HepG2 (cell line): ENCODE measurements around the gene RGS2. TPM values are rescaled to one million over a fixed set of nuclear protein-coding genes. Genes with fewer than 3 reads are reported as not detected.

Experiments
- AHR ChIP-seq: IDR thresholded peaks from 2 replicates; pipeline ENCODE4 v1.6.1; 2018; ENCODE audit warnings: missing genetic modification reagents, missing compliant biosample characterization
- HMG20A ChIP-seq: IDR thresholded peaks from 2 replicates; pipeline ENCODE4 v1.6.1; 2016; ENCODE audit warnings: borderline replicate concordance
- KDM3A ChIP-seq: IDR thresholded peaks from 2 replicates; pipeline ENCODE4 v1.6.1; 2018; ENCODE audit warnings: low read depth, missing compliant biosample characterization
- KLF12 ChIP-seq: sonication (generic); formaldehyde crosslinking; IDR thresholded peaks from 2 replicates; pipeline ENCODE4 v1.4.0; 2020; ENCODE audit warnings: missing genetic modification reagents, borderline replicate concordance
- NPAS2 ChIP-seq: sonication (generic); formaldehyde crosslinking; IDR thresholded peaks from 2 replicates; pipeline ENCODE4 v1.8.0; 2022; ENCODE audit warnings: mild to moderate bottlenecking, missing genetic modification reagents, borderline replicate concordance
- POLR2AphosphoS5 ChIP-seq: IDR thresholded peaks from 2 replicates; pipeline ENCODE4 v1.6.1; 2012; ENCODE audit warnings: low read depth, low read length
- REL ChIP-seq: sonication (generic); formaldehyde crosslinking; conservative IDR thresholded peaks from 2 replicates; pipeline ENCODE4 v1.8.0; 2022; ENCODE audit warnings: mild to moderate bottlenecking, missing genetic modification reagents, moderate library complexity
- SP140L ChIP-seq: sonication (generic); formaldehyde crosslinking; IDR thresholded peaks from 2 replicates; pipeline ENCODE4 v1.4.0; 2020; ENCODE audit warnings: missing genetic modification reagents, borderline replicate concordance
- SRSF4 ChIP-seq: fragments of 200-400 bp; formaldehyde crosslinking; IDR thresholded peaks from one replicate; pipeline ENCODE4 v1.6.1; 2018; ENCODE audit warnings: mild to moderate bottlenecking, low read depth, low read length, moderate library complexity; ENCODE audit not compliant: poor library complexity, severe bottlenecking
- TBP ChIP-seq: sonication (generic); formaldehyde crosslinking; IDR thresholded peaks from 2 replicates; pipeline ENCODE4 v1.5.0; 2020; ENCODE audit warnings: missing genetic modification reagents
- ZBTB7B ChIP-seq: sonication (generic); formaldehyde crosslinking; IDR thresholded peaks from 2 replicates; pipeline ENCODE4 v1.4.0; 2020; ENCODE audit warnings: missing genetic modification reagents
- ZNF326 ChIP-seq: sonication (generic); formaldehyde crosslinking; IDR thresholded peaks from 2 replicates; pipeline ENCODE4 v1.4.0; 2020; ENCODE audit warnings: missing genetic modification reagents, borderline replicate concordance
- ZNF510 ChIP-seq: sonication (generic); formaldehyde crosslinking; IDR thresholded peaks from 2 replicates; pipeline ENCODE4 v1.4.0; 2020; ENCODE audit warnings: low read depth, mild to moderate bottlenecking, missing genetic modification reagents
- ZNF564 ChIP-seq: sonication (generic); formaldehyde crosslinking; IDR thresholded peaks from 2 replicates; pipeline ENCODE4 v1.8.1; 2023; ENCODE audit warnings: mild to moderate bottlenecking, missing genetic modification reagents
- ZNF713 ChIP-seq: sonication (generic); formaldehyde crosslinking; IDR thresholded peaks from 2 replicates; pipeline ENCODE4 v1.4.0; 2020; ENCODE audit warnings: mild to moderate bottlenecking, missing genetic modification reagents
- ZNF776 ChIP-seq: sonication (generic); formaldehyde crosslinking; IDR thresholded peaks from 2 replicates; pipeline ENCODE4 v1.4.0; 2020; ENCODE audit warnings: mild to moderate bottlenecking, missing genetic modification reagents
- polyA plus RNA-seq, 8 experiments: library from polyadenylated mRNA; depleted of rRNA in 3 of 8; stranded (reverse) in 7 of 8; unstranded in 1 of 8; fragments of >200 nt; fragmentation: Illumina TruSeq in 4 of 8; extraction: Trizol in 4 of 8; gene quantifications; 2 replicates each; pipeline versions ENCODE4 v1.2.1 to v1.2.3, GENCODE V29; 2011 to 2016; ENCODE audit warnings: low read depth in 4 of 8, missing spikeins in 1 of 8, mixed read lengths in 1 of 8; ENCODE audit not compliant: insufficient read depth in 1 of 8
- total RNA-seq, 5 experiments: library from RNA; depleted of rRNA; stranded (reverse); fragments of >200 nt; fragmentation: Illumina TruSeq; extraction: Trizol; gene quantifications; 2 replicates each; pipeline ENCODE4 v1.2.3, GENCODE V29; 2016; ENCODE audit warnings: low read depth in 1 of 5
- TF ChIP-seq, protein P1 (sequence below): sonication (generic); formaldehyde crosslinking; conservative IDR thresholded peaks from 2 replicates; pipeline ENCODE4 v1.8.0; 2022; ENCODE audit warnings: low read depth, missing genetic modification reagents
- TF ChIP-seq, protein P2 (sequence below), 2 experiments: sonication (generic) in 1 of 2; formaldehyde crosslinking in 1 of 2; IDR thresholded peaks; 2 replicates each; pipeline versions ENCODE4 v1.4.0 to v1.6.1; 2016 to 2020; ENCODE audit warnings: borderline replicate concordance in 1 of 2, low read depth in 1 of 2, mild to moderate bottlenecking in 1 of 2, missing genetic modification reagents in 1 of 2
- TF ChIP-seq, protein P3 (sequence below): IDR thresholded peaks from 2 replicates; pipeline ENCODE4 v1.6.1; 2012; ENCODE audit warnings: low read depth, low read length, improper control_type of control experiment
- TF ChIP-seq, protein P4 (sequence below): sonication (generic); formaldehyde crosslinking; IDR thresholded peaks from 2 replicates; pipeline ENCODE4 v1.4.0; 2020; ENCODE audit warnings: missing genetic modification reagents, borderline replicate concordance

RGS2 gene
- total and polyA plus RNA-seq, 2 of the 13 experiments (the other 11 are each of a cell fraction or from before 2014, with no cell fraction given) = 0.64 to 1.4 TPM

DNA sequence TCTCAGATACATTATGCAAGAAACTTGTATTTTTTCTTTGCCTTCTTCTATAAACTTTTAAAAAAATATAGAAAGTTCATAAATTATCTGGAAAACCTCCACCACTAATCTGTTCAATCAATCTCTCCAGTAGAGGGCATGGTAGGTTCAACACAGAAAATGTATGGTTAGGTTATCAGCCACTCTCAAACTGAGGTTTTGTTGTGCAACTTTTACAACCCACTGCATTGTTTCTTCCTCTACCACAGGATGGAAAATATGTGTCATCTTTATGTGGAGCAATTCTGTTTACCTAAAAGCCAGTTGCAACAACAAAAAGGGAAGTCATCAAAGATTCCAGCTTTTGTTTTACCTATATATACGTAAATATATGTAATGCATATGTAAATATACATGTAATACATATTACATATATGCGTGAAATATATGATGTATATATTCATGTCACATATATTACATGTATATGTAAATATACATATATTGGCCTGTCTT lies 3.0 kb upstream of the RGS2 start (continued):
- TF ChIP-seq, protein P1, sequence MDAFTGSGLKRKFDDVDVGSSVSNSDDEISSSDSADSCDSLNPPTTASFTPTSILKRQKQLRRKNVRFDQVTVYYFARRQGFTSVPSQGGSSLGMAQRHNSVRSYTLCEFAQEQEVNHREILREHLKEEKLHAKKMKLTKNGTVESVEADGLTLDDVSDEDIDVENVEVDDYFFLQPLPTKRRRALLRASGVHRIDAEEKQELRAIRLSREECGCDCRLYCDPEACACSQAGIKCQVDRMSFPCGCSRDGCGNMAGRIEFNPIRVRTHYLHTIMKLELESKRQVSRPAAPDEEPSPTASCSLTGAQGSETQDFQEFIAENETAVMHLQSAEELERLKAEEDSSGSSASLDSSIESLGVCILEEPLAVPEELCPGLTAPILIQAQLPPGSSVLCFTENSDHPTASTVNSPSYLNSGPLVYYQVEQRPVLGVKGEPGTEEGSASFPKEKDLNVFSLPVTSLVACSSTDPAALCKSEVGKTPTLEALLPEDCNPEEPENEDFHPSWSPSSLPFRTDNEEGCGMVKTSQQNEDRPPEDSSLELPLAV (CRISPR knock-in tag) = no peak
- TF ChIP-seq POLR2AphosphoS5 (no peak), ZNF713 (CRISPR knock-in tag) (no peak), ZNF564 (no peak), HMG20A (CRISPR knock-in tag) (peak; percentile 43; the same call in 1 of the 2 replicates), SP140L (no peak), ZNF326 (CRISPR knock-in tag) (no peak), KLF12 (CRISPR knock-in tag) (no peak), SRSF4 (no peak), AHR (CRISPR knock-in tag) (no peak), NPAS2 (CRISPR knock-in tag) (no peak), KDM3A (peak; percentile 30; the same call in 1 of the 2 replicates), TBP (CRISPR knock-in tag) (no peak), ZBTB7B (CRISPR knock-in tag) (no peak), ZNF776 (CRISPR knock-in tag) (no peak), ZNF510 (CRISPR knock-in tag) (no peak), REL (CRISPR knock-in tag) (no peak)
- TF ChIP-seq, protein P2, sequence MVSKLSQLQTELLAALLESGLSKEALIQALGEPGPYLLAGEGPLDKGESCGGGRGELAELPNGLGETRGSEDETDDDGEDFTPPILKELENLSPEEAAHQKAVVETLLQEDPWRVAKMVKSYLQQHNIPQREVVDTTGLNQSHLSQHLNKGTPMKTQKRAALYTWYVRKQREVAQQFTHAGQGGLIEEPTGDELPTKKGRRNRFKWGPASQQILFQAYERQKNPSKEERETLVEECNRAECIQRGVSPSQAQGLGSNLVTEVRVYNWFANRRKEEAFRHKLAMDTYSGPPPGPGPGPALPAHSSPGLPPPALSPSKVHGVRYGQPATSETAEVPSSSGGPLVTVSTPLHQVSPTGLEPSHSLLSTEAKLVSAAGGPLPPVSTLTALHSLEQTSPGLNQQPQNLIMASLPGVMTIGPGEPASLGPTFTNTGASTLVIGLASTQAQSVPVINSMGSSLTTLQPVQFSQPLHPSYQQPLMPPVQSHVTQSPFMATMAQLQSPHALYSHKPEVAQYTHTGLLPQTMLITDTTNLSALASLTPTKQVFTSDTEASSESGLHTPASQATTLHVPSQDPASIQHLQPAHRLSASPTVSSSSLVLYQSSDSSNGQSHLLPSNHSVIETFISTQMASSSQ (IDR thresholded peaks at IDR 0.05; ENCODE audit: low read depth) = no peak
- TF ChIP-seq, protein P2 (CRISPR knock-in tag; IDR thresholded peaks at IDR 0.05; ENCODE audit: borderline replicate concordance) = no peak
- TF ChIP-seq, protein P3, sequence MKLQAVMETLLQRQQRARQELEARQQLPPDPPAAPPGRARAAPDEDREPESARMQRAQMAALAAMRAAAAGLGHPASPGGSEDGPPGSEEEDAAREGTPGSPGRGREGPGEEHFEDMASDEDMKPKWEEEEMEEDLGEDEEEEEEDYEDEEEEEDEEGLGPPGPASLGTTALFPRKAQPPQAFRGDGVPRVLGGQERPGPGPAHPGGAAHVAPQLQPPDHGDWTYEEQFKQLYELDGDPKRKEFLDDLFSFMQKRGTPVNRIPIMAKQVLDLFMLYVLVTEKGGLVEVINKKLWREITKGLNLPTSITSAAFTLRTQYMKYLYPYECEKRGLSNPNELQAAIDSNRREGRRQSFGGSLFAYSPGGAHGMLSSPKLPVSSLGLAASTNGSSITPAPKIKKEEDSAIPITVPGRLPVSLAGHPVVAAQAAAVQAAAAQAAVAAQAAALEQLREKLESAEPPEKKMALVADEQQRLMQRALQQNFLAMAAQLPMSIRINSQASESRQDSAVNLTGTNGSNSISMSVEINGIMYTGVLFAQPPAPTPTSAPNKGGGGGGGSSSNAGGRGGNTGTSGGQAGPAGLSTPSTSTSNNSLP = peak; percentile 49
- TF ChIP-seq, protein P4, sequence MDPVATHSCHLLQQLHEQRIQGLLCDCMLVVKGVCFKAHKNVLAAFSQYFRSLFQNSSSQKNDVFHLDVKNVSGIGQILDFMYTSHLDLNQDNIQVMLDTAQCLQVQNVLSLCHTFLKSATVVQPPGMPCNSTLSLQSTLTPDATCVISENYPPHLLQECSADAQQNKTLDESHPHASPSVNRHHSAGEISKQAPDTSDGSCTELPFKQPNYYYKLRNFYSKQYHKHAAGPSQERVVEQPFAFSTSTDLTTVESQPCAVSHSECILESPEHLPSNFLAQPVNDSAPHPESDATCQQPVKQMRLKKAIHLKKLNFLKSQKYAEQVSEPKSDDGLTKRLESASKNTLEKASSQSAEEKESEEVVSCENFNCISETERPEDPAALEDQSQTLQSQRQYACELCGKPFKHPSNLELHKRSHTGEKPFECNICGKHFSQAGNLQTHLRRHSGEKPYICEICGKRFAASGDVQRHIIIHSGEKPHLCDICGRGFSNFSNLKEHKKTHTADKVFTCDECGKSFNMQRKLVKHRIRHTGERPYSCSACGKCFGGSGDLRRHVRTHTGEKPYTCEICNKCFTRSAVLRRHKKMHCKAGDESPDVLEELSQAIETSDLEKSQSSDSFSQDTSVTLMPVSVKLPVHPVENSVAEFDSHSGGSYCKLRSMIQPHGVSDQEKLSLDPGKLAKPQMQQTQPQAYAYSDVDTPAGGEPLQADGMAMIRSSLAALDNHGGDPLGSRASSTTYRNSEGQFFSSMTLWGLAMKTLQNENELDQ (CRISPR knock-in tag) = no peak
